ENCODE measurements around the gene MAP3K8. TPM values are rescaled to one million over a fixed set of nuclear protein-coding genes. Genes with fewer than 3 reads are reported as not detected.

MAP3K8 gene
- total RNA-seq, 1 experiment from 2014 or later = 13.8 TPM

- peaks cover 3% of the 10 kb centered on the region; the same call in 1 of the 2 replicates for H3K27me3 Mint-ChIP-seq (ENCODE audit: low read depth)
- TF ChIP-seq ZNF512 (CRISPR knock-in tag; IDR thresholded peaks at IDR 0.05; ENCODE audit: borderline replicate concordance) (no peak), MAX (CRISPR knock-in tag; IDR thresholded peaks at IDR 0.05) (no peak), E2F4 (CRISPR knock-in tag; IDR thresholded peaks at IDR 0.05; ENCODE audit: borderline replicate concordance, low read depth) (no peak), FOXP4 (CRISPR knock-in tag; IDR thresholded peaks at IDR 0.05) (no peak), CBFB (CRISPR knock-in tag; IDR thresholded peaks at IDR 0.05; ENCODE audit: low read depth) (no peak), AR (CRISPR knock-in tag; IDR thresholded peaks at IDR 0.05) (no peak), ZNF532 (CRISPR knock-in tag; IDR thresholded peaks at IDR 0.05; ENCODE audit: borderline replicate concordance) (no peak), ZSCAN18 (CRISPR knock-in tag; IDR thresholded peaks at IDR 0.05) (no peak), GTF2I (CRISPR knock-in tag; conservative IDR thresholded peaks at IDR 0.05) (no peak), OVOL2 (CRISPR knock-in tag; IDR thresholded peaks at IDR 0.05; ENCODE audit: borderline replicate concordance) (no peak), ATF6 (CRISPR knock-in tag; IDR thresholded peaks at IDR 0.05) (no peak), CDX4 (CRISPR knock-in tag; IDR thresholded peaks at IDR 0.05; ENCODE audit: borderline replicate concordance) (no peak), E2F5 (CRISPR knock-in tag; IDR thresholded peaks at IDR 0.05) (no peak), ZBTB43 (CRISPR knock-in tag; IDR thresholded peaks at IDR 0.05) (no peak), USF2 (CRISPR knock-in tag; IDR thresholded peaks at IDR 0.05) (no peak), ZNF423 (CRISPR knock-in tag; IDR thresholded peaks at IDR 0.05) (no peak)
Observed at GRCh38 chr10:30489346-30489745, 55.4 kb downstream of the MAP3K8 start.

More at GRCh38 chr10:30489346-30489745, 55.4 kb downstream of the MAP3K8 start:
- ChIA-PET CTCF (interaction anchor here (0.9 to 1.8 kb wide), 2 partner anchors 76 to 101 kb away, joined by 5 to 6 read pairs; no protein-coding TSS in a partner anchor), POLR2A (no interaction called here)
- no peak overlapping the region for H3K27ac Mint-ChIP-seq
- peaks cover 5% of the 10 kb centered on the region for H3K9me3 Mint-ChIP-seq
- H3K4me3 Mint-ChIP-seq = no peak overlapping the region
- peaks cover 4% of the 10 kb centered on the region; the same call in 1 of the 2 replicates for H3K36me3 Mint-ChIP-seq
- no peak for ATAC-seq
- no peak for DNase-seq (ENCODE audit: low spot score)
- peaks cover 12% of the 10 kb centered on the region for H3K4me1 Mint-ChIP-seq
